ENCODE measurements around the gene IQSEC3. TPM values are rescaled to one million over a fixed set of nuclear protein-coding genes. Genes with fewer than 3 reads are reported as not detected.

Gene IQSEC3
- total and polyA plus RNA-seq, 2 of the 13 experiments (the other 11 are each of a cell fraction or from before 2014, with no cell fraction given), result not detected

GRCh38 chr12:208813-209212 lies 142.2 kb downstream of the IQSEC3 start:
- H4K20me1 ChIP-seq (ENCODE audit: insufficient read depth, low read length), result peaks cover 7% of the 10 kb centered on the region
- FAIRE-seq (no peak), ATAC-seq (no peak), DNase-seq (ENCODE audit: low spot score) (no peak)
- POLR2A ChIA-PET, result no interaction called here
- H3K27me3 ChIP-seq (ENCODE audit: control insufficient read depth in 1 of 2, insufficient read depth in 2 of 2, low read length in 2 of 2), result peaks cover 0 to 10% of the 10 kb centered on the region in 2 experiments; a peak in 3 of 5 replicates
- TF ChIP-seq ATF7-NPFF (CRISPR knock-in tag; IDR thresholded peaks at IDR 0.05; ENCODE audit: low read depth) (no peak), IKZF1 (IDR thresholded peaks at IDR 0.05) (no peak), SSRP1 (CRISPR knock-in tag; IDR thresholded peaks at IDR 0.05) (no peak), RFX1 (IDR thresholded peaks at IDR 0.05) (no peak), ZNF772 (CRISPR knock-in tag; IDR thresholded peaks at IDR 0.05) (no peak), NR2F6 (IDR thresholded peaks at IDR 0.05) (peak; percentile 41; the same call in 1 of the 2 replicates), NR2F6 (CRISPR knock-in tag; IDR thresholded peaks at IDR 0.05) (no peak), ZFP1 (CRISPR knock-in tag; IDR thresholded peaks at IDR 0.05) (no peak), POLR2G (IDR thresholded peaks at IDR 0.05; ENCODE audit: low read depth, low read length) (no peak), WIZ (CRISPR knock-in tag; IDR thresholded peaks at IDR 0.05) (no peak), ZNF883 (CRISPR knock-in tag; IDR thresholded peaks at IDR 0.05; ENCODE audit: not compliant biosample characterization) (no peak), NR2F2 (IDR thresholded peaks at IDR 0.05; ENCODE audit: borderline replicate concordance, low read depth) (peak; percentile 43; the same call in 1 of the 2 replicates)
- BruUV-seq (replicated peaks), result no TSS peak
- in situ Hi-C loops (cut with HindIII; ENCODE audit: extremely low pct_ligation_motif_present, low pct_unique_long_range_greater_than_20kb) (no loop called here), intact Hi-C loops (cut with micrococcal nuclease; ENCODE audit: unreplicated experiment) (no loop called here)
- no peaks in the 10 kb centered on the region for H3K79me2 ChIP-seq (ENCODE audit: insufficient read depth, low read length)
- H3K27ac ChIP-seq (ENCODE audit: extremely low read length, insufficient read depth, low read length), result no peak overlapping the region
- no peak overlapping the region for H3K4me2 ChIP-seq (ENCODE audit: low read depth, low read length)
- H3K4me1 ChIP-seq (ENCODE audit: insufficient read depth, low read length), result peaks cover 61% of the 10 kb centered on the region
- 56% methylated on average over 4 of the region's 4 CpGs for WGBS (ENCODE audit: low lambda C conversion rate)
- H3K4me3 ChIP-seq (replicated peaks in 1 of 3; ENCODE audit: insufficient read depth in 1 of 3, low read depth in 2 of 3, low read length in 3 of 3), result no peak overlapping the region
- no peaks in the 10 kb centered on the region for H3K9me3 ChIP-seq (ENCODE audit: low read length)
- H3K9ac ChIP-seq (ENCODE audit: insufficient read depth, low read depth, low read length), result no peak overlapping the region
- CTCF ChIA-PET (ENCODE audit: low intra/inter-chr PET ratio, low total read pairs), result no interaction called here
- H2AFZ ChIP-seq (ENCODE audit: low read length), result no peak overlapping the region
- H3K36me3 ChIP-seq (replicated peaks in 1 of 2; ENCODE audit: control insufficient read depth in 1 of 2, insufficient read depth in 2 of 2, low read length in 2 of 2), result no peaks in the 10 kb centered on the region

- FAIRE-seq, result no peak
- H3K9ac ChIP-seq (ENCODE audit: insufficient read depth, low read depth, low read length), result no peak overlapping the region
- peaks cover 0 to 10% of the 10 kb centered on the region in 2 experiments; a peak in 3 of 5 replicates for H3K27me3 ChIP-seq (ENCODE audit: control insufficient read depth in 1 of 2, insufficient read depth in 2 of 2, low read length in 2 of 2)
- no peaks in the 10 kb centered on the region for H3K36me3 ChIP-seq (replicated peaks in 1 of 2; ENCODE audit: control insufficient read depth in 1 of 2, insufficient read depth in 2 of 2, low read length in 2 of 2)
- H3K79me2 ChIP-seq (ENCODE audit: insufficient read depth, low read length), result no peaks in the 10 kb centered on the region
- in situ Hi-C loops (cut with HindIII; ENCODE audit: extremely low pct_ligation_motif_present, low pct_unique_long_range_greater_than_20kb) (no loop called here), intact Hi-C loops (cut with micrococcal nuclease; ENCODE audit: unreplicated experiment) (no loop called here)
- H4K20me1 ChIP-seq (ENCODE audit: insufficient read depth, low read length), result peaks cover 7% of the 10 kb centered on the region
- no peak overlapping the region for H2AFZ ChIP-seq (ENCODE audit: low read length)
- peaks cover 66% of the 10 kb centered on the region for H3K4me1 ChIP-seq (ENCODE audit: insufficient read depth, low read length)
- no peaks in the 10 kb centered on the region for H3K9me3 ChIP-seq (ENCODE audit: low read length)
- H3K4me2 ChIP-seq (ENCODE audit: low read depth, low read length), result no peak overlapping the region
- CTCF ChIA-PET (ENCODE audit: low intra/inter-chr PET ratio, low total read pairs), result no interaction called here
- H3K27ac ChIP-seq (ENCODE audit: extremely low read length, insufficient read depth, low read length), result no peak overlapping the region
- DNase-seq (ENCODE audit: low spot score), result no peak
- no peak overlapping the region for H3K4me3 ChIP-seq (replicated peaks in 1 of 3; ENCODE audit: insufficient read depth in 1 of 3, low read depth in 2 of 3, low read length in 3 of 3)
- POLR2A ChIA-PET, result interaction anchor here (1.6 to 2.3 kb wide), 2 partner anchors 11 to 19 kb away, joined by 4 to 14 read pairs; no protein-coding TSS in a partner anchor
- ATAC-seq, result no peak
- WGBS (ENCODE audit: low lambda C conversion rate), result 93% methylated on average over 15 of the region's 15 CpGs
- no TSS peak for BruUV-seq (replicated peaks)
- no peak for TF ChIP-seq ZNF10 (CRISPR knock-in tag; IDR thresholded peaks at IDR 0.05; ENCODE audit: borderline replicate concordance, low read depth)
- no peak for TF ChIP-seq ZNF605 (CRISPR knock-in tag; IDR thresholded peaks at IDR 0.05)
- TF ChIP-seq BRD4 (CRISPR knock-in tag; IDR thresholded peaks at IDR 0.05), result no peak
- TF ChIP-seq ZSCAN30 (CRISPR knock-in tag; IDR thresholded peaks at IDR 0.05), result no peak
- TF ChIP-seq SUZ12 (IDR thresholded peaks at IDR 0.05; ENCODE audit: low read depth, low read length), result no peak
- no peak for TF ChIP-seq ZNF350 (CRISPR knock-in tag; IDR thresholded peaks at IDR 0.05; ENCODE audit: borderline replicate concordance, low read depth)
- TF ChIP-seq HMGXB4 (CRISPR knock-in tag; IDR thresholded peaks at IDR 0.05; ENCODE audit: borderline replicate concordance in 1 of 2, low read depth in 1 of 2), result no peak
- no peak for TF ChIP-seq ZFP91 (CRISPR knock-in tag; IDR thresholded peaks at IDR 0.05; ENCODE audit: borderline replicate concordance)
Measured at GRCh38 chr12:209246-209645, 142.7 kb downstream of the IQSEC3 start.
